Peyer's patch (tissue), 4 donors: ENCODE data around the gene TMEM192. TPM values are rescaled to one million over a fixed set of nuclear protein-coding genes. Genes with fewer than 3 reads are reported as not detected.

Source experiments
- DNase-seq, 3 donors: peaks; one replicate each; pipeline ENCODE4 v3.0.0-alpha.2; 2017 to 2019
- H3K27ac ChIP-seq, 4 donors: fragments of 200-600 bp; sonication (generic); one replicate each; pipeline ENCODE4 v1.5.1; 2016 to 2019
- H3K27me3 ChIP-seq, 2 donors: fragments of 200-600 bp; sonication (generic); one replicate each; pipeline ENCODE4 v1.5.1; 2019
- H3K36me3 ChIP-seq, 3 donors: fragments of 200-600 bp; sonication (generic); one replicate each; pipeline ENCODE4 v1.5.1; 2016 to 2019
- H3K4me1 ChIP-seq, 4 donors: fragments of 200-600 bp; sonication (generic); one replicate each; pipeline ENCODE4 v1.5.1; 2016 to 2019
- H3K4me3 ChIP-seq, 4 donors: fragments of 200-600 bp; sonication (generic); 1 replicate in 3 of 4; 2 replicates in 1 of 4; pipeline ENCODE4 v1.5.1; 2016 to 2019; ENCODE audit warnings: mild to moderate bottlenecking in 1 of 4
- H3K9me3 ChIP-seq, 4 donors: fragments of 200-600 bp; sonication (generic); one replicate each; pipeline ENCODE4 v1.5.1; 2016 to 2019; ENCODE audit warnings: mild to moderate bottlenecking in 1 of 4
- CTCF ChIP-seq, 6 experiments: fragments of 450-650 bp in 4 of 6; fragments of 200-600 bp in 2 of 6; sonication (generic) in 1 of 6; IDR thresholded peaks; one replicate each; pipeline ENCODE4 v1.5.1; 2017 to 2019; ENCODE audit warnings: antibody characterized with exemption in 6 of 6, mild to moderate bottlenecking in 3 of 6, moderate library complexity in 1 of 6
- POLR2A ChIP-seq, 2 donors: fragments of 450-650 bp; IDR thresholded peaks; one replicate each; pipeline ENCODE4 v1.5.1; 2017; ENCODE audit warnings: antibody characterized with exemption in 2 of 2, mild to moderate bottlenecking in 2 of 2, moderate library complexity in 2 of 2
- total RNA-seq, 4 donors: library from RNA; depleted of rRNA; stranded (reverse); fragments of >200 nt; gene quantifications; one replicate each; pipeline ENCODE4 v1.1.0, GENCODE V29; 2016

Gene TMEM192
- total RNA-seq, 4 donors from 2014 or later = 6.2 to 13.5 (median 13.3) TPM

DNA sequence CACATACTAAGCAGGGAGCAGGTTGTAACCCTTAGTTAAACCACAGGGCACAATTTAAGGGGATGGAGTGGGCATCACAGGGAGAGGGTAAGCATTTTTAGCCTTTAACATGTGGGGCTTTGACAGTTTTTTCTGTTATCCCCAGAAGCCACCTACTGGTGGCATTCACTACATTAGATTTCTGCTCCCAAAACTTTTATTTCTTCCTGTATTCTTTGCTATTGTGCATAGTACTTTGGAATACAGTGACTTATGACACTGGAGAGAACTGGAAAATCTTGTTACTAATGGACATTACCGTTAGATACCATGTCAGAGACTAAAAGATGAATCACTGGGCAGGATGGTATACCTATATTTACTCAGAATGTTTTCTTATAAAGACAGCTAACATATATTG is 51.7 kb downstream of the TMEM192 start:
- H3K36me3 ChIP-seq = no peaks in the 10 kb centered on the region
- no peaks in the 10 kb centered on the region for H3K27me3 ChIP-seq
- no peaks in the 10 kb centered on the region for H3K4me1 ChIP-seq
- DNase-seq = no peak
- TF ChIP-seq POLR2A (IDR thresholded peaks at IDR 0.05) (no peak), CTCF (IDR thresholded peaks at IDR 0.05) (no peak)
- no peak overlapping the region for H3K27ac ChIP-seq
- H3K9me3 ChIP-seq = no peaks in the 10 kb centered on the region
- H3K4me3 ChIP-seq = no peak overlapping the region

DNA sequence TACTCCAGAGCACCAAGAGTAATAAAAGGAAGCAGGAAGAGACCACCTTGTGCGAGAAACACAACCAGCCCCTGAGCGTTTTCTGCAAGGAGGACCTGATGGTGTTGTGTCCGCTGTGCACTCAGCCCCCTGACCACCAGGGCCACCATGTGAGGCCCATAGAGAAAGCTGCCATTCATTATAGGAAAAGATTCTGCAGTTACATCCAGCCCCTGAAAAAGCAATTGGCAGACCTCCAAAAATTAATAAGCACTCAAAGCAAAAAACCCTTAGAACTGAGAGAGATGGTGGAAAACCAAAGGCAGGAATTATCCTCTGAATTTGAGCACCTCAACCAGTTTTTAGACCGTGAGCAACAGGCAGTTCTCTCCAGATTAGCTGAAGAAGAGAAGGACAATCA is 53.3 kb downstream of the TMEM192 start:
- no peak for DNase-seq
- no peaks in the 10 kb centered on the region for H3K4me1 ChIP-seq

DNA sequence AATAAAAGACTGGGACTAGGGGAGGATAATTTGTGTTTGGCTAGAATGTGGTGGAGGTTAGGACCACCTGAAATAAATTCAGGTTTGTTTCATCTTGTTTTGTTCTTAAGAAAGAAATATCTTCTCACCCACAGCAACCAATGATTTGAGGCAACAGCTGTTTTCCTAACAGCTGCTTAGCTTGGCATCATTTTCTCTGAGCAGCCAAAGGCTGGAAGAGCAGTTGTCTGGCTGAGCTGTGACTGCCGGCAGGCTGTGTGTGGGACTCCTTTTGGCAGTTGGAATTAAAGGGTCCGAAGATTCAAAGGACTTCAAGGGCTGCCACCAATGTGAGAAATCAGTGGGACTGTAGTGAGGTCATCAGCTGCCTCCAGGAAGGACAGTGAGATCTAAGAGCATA is 54.0 kb downstream of the TMEM192 start:
- no peak for DNase-seq
- no peak overlapping the region for H3K27ac ChIP-seq
- H3K36me3 ChIP-seq = no peaks in the 10 kb centered on the region
- H3K4me3 ChIP-seq = no peak overlapping the region
- H3K4me1 ChIP-seq = no peaks in the 10 kb centered on the region
- H3K9me3 ChIP-seq = no peaks in the 10 kb centered on the region
- no peaks in the 10 kb centered on the region for H3K27me3 ChIP-seq
- TF ChIP-seq CTCF (IDR thresholded peaks at IDR 0.05) (no peak), POLR2A (IDR thresholded peaks at IDR 0.05) (no peak)

More for the DNA sequence above, 53.3 kb downstream of the TMEM192 start:
- Histone ChIP-seq H3K9me3 (no peaks in the 10 kb centered on the region), H3K36me3 (no peaks in the 10 kb centered on the region), H3K27me3 (no peaks in the 10 kb centered on the region), H3K27ac (no peak overlapping the region), H3K4me3 (no peak overlapping the region)
- no peak for TF ChIP-seq CTCF (IDR thresholded peaks at IDR 0.05)
- no peak for TF ChIP-seq POLR2A (IDR thresholded peaks at IDR 0.05)

- Histone ChIP-seq H3K36me3 (no peaks in the 10 kb centered on the region), H3K27me3 (no peaks in the 10 kb centered on the region), H3K4me1 (no peaks in the 10 kb centered on the region), H3K9me3 (no peaks in the 10 kb centered on the region), H3K27ac (no peak overlapping the region), H3K4me3 (no peak overlapping the region)
- TF ChIP-seq POLR2A (IDR thresholded peaks at IDR 0.05) = no peak
- no peak for TF ChIP-seq CTCF (IDR thresholded peaks at IDR 0.05)
- no peak for DNase-seq
Observed at GRCh38 chr4:165055601-165056000, 57.1 kb downstream of the TMEM192 start.

DNA sequence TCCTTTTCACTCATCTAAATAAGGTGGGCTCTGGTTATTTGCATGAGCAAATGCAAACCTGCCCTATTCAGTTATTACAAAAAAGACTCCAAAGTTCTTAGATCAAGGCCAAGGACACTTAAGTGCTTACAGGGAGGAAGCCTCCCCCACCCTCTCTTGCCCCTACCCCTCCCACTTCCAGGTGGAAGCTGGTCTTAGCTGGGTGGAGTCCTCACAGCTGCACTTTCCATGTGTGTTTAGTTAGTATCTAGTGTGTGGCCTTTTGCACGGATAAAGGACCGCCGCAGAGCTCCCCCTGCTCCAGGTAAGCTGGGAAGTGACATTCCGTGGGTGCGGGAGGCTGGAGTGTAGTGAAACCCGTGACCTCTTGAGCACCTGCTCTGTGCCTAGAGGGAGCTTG is 59.0 kb downstream of the TMEM192 start, which contains the start of gene TRIM75:
TRIM75 (plus strand) TSS at position 222 of the 400 bp plus-strand sequence. CDS start 5,282 bp downstream, outside the sequence.
- H3K4me3 ChIP-seq = no peak within 1 kb of the TSS
- no peaks in the 10 kb centered on the region for H3K36me3 ChIP-seq
- no peaks in the 10 kb centered on the region for H3K27me3 ChIP-seq
- TF ChIP-seq CTCF (IDR thresholded peaks at IDR 0.05) (no peak), POLR2A (IDR thresholded peaks at IDR 0.05) (no peak)
- no peaks in the 10 kb centered on the region for H3K4me1 ChIP-seq
- H3K27ac ChIP-seq = no peak within 1 kb of the TSS
- no peak for DNase-seq
- H3K9me3 ChIP-seq = no peaks in the 10 kb centered on the region

- Histone ChIP-seq H3K36me3 (no peaks in the 10 kb centered on the region), H3K4me3 (no peak overlapping the region), H3K27me3 (no peaks in the 10 kb centered on the region), H3K9me3 (no peaks in the 10 kb centered on the region), H3K27ac (no peak overlapping the region), H3K4me1 (no peaks in the 10 kb centered on the region)
- no peak for TF ChIP-seq CTCF (IDR thresholded peaks at IDR 0.05)
- no peak for DNase-seq
Observed at GRCh38 chr4:165052627-165053026, 60.0 kb downstream of the TMEM192 start.
